CD4-positive, alpha-beta T cell treated with Interleukin-1 beta for 1 hour (primary cell): Measurements from ENCODE around the gene CMBL.
"Not testable (repeated sequence)": the region's sequence is repeated elsewhere in the genome, so short reads cannot be mapped to it uniquely, and the experiment has no call there.

Experiments
- DNase-seq, 2 donors: peaks; one replicate each; pipeline ENCODE4 v3.0.0-alpha.2; 2020 to 2022

Gene CMBL

DNA sequence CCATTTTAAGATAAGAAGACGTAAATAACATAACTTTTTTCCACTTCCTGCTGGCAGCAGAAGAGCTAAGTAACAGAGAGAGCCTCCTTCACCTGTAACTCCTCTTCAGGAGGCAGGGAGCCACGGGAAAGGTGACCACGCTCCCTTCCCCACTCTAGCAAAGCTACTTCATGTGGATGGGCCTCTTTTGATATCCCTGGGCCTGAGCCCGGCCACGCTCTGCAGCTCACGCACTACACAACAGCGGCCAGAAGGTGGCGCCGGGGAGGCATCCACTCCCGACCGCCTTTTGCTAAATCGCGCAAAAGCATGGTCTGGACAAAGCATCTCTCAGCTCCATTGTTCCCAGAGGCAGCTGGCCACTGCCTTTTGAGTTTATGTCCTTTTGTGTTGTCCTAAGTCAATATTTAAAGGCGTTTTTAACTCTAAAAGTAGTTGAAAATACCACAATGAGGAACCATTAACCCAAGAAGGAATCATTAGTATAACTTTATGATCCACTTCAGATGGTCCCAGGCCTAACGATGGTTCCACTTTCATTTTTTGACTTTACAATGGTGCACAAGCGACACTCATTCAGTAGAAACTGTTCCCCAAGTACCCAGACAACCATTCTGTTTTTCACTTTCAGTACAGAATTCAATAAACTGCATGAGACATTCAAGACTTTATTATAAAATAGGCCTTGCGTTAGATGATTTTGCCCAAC lies 23.6 kb downstream of the CMBL start:
- DNase-seq, result peak; percentile 71 to 76

DNA sequence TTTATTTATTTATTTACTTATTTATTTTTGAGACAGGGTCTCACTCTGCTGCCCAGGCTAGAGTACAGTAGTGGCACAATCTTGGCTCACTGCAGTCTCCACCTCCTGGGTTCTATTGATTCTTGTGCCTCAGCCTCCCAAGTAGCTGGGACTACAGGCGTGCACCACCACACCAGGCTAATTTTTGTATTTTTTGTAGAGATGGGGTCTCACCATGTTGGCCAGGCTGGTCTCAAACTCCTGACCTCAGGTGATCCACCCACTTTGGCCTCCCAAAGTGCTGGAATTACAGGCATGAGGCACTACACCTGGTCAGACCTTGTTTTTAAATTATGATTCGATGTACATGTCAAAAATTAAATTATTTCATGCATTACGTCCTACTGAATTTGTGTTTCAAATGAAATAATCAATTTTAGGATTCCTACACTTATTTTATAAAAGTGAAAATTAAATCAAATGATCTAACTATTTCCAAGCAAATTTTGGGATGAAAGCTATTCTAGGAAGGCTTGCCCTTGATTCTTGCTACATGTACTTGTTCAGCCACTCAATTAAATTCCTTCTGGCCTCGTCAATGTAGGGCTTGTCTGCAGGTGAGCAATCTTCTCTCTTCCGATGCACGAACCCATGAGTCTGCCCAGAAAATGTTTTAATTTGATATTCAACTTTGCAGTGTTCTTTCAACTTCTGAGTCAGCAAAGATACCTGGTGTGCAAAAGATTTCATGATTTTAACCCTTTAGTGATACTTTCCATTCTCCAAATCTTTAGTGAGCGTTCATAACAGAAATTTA lies 27.6 kb downstream of the CMBL start:
- DNase-seq, result no peak

DNA sequence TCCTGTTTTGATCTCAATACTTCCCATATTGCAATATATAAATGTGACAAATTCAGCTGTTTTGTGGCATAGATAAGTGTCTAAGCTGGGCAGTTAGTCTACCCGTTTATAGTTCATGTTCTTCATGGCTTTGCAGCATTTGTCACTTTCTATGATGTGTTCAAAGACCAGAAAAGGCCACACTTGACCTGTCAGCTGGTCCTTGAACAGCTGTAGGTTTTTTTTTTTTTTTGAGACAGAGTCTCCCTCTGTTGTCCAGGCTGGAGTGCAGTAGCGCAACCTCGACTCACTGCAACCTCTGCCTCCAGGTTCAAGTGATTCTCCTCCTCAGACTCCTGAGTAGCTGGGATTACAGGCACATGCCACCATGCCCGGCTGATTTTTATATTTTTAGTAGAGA lies 28.4 kb downstream of the CMBL start:
- DNase-seq, result no peak

DNA sequence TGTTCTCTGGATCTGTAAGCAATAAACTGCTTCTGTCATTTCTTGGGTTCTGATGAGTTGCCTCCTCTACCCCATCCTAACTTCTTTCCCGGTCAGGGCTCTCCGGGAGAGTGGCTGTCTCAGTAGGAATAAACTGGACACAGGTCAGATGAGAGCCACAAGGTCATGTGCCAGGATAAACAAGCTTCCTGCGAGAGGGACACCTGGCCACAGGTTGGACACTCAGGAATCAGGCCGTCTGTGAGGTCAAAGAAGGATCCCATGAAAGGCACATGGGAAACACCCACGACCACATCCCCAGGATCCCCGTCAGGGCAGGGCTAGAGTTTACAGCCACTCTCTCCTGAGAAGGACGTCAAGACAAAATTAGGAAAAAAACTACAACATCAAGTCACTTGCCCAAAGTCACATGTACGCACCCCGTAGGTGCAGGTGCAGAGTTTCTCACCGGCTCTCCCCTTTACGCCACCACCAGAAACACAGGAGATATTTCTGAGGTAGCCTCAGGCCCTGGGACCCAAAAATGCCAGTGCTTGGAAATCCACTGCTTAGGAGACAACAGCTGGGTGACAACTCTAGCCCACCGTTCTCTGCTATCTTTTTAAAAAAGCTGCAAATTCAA lies 28.9 kb downstream of the CMBL start:
- no peak for DNase-seq

DNA sequence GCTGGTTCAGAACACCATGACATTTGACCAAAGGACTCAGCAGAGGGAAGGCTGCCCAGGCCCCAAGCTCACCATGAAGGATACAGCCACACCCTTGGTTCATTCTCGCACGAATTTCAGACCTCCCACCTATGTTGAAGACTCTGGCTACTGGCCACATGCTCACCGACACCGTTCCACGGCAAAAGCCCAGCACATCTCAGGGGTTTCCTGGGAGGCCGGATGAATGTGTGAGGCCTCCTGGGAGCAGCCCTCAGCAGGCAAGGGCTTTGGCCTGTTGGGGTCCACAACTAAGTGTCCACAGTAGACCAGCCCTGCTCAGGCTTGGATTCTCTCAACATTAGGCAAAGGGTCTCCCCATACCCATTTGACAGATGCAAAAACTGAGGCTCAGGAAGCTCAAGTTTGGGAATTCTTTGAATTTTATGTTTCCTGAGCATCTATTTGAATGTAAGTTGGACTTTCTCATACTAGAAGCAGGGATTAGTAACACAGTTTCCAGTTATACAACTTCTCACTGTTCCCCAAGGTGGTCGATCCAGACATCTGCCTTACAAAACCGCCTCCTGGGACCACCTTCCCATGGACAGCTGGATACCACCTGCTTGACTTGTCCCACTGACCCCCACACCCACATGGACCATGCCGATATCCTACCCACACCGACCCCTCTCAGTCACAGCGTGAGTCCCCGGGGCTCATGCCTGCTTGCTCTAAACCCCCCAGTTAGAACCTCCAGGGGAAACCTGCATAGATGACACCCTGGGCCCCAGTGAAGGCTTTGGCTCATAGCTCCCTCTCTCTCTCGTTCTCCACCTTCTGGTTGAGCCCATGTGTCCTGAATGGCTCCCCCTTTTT lies 29.7 kb downstream of the CMBL start:
- no peak for DNase-seq

DNA sequence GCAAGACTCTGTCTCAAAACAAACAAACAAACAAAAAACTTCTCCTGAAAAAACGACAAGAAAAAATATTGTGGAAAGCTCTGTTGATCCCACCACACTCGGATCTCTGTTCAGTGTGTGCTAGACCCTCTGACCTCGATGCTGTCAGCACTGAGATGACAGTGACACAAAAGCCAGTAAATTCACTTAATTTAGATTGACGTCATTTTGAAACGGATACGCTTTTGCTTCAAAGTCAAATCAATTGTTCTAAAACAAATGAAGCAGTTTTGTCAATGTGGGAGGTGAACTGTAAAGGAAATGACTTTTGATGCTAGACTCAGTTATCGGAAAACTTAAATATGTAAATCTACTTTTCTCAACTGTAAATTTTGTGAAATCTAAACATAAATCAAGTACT lies 31.0 kb downstream of the CMBL start:
- no peak for DNase-seq

DNA sequence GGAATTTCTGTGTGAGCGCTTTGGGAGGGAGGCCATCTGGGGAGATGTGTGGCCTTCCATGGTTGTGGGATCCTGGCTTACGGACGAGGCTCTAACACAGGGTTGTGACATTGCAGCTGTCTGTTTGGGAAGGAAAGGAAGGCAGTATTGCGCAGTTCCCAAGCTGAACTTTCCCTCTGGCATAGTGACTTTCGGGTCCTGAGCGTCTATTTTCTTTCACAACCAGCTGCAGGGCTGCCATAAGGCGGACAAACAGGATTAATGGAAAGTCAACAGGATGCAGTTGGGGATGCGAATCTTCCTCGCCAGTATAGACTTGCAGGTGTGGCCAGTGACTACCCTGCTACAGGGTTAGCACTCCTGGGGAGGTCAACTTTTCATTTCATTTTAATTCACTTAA lies 31.7 kb downstream of the CMBL start:
- no peak for DNase-seq

DNA sequence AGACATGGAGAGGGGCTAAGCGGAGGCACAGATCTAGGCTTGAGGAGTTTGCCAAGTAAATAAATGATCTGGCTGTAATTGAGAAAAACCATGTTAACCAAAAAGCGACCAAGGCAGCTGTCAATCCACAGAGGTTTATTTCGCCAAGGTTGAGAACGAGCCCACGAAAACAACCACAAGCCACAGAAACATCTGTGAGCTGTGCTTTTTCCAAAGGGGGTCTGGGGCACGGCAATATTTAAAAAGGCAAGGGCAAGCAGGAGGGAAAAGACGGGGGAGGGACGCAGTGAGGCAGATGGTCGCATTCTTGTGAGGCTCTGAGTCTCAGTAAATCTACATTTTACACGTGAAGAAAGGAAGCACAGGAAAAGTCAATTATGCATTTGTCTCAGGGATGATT lies 32.2 kb downstream of the CMBL start:
- DNase-seq, result no peak

DNA sequence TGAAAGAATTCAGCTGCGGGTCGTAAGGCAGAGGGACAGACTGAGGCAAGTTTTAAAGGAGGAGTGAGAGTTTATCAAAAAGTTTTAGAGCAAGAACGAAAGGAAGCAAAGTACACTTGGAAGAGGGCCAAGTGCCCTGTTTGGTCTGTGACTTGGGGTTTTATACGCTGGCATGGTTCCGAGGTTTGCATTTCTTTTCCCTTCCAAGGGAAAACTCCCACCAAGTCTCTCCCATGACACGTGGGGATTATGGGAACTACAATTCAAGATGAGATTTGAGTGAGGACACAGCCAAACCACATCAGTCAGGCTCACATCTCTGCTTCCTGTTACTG lies 34.9 kb downstream of the CMBL start:
- DNase-seq, result not testable (repeated sequence)

DNA sequence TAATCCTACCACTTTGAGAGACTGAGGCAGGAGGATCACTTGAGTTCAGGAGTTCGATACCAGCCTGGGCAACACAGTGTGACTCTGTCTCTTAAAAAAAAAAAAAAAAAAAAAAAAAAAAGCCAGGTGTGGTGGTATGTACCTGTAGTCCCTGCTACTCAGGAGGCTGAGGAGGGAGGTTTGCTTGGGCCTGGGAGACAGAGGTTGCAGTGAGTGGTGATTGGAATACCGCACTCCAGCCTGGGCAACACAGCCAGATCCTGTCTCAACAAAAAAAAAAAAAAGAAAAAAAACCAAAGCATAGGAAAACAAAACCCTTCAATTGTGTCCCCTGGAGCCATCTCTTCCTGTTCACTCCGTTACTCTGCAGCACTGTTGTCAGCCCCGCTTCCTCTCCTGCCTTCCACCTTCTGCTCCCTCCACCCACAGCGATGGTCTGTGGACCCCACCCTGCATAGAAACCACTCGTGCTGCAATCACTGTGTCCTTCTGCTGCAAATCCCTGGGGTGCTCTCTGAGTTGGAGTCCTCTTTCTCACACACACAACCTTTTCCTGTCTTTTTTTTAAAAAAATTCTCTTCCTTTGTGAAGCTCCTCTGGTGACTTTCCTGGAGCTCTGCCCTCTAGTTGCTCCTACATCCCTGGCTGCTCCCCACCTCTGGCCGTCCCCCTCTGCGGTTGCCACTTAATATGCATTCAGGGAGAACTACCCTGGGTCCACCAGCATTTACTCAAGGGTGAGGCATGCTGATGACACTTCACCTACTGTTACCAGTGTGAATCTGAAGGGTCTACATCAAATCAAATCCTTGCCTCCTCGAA lies 35.4 kb downstream of the CMBL start:
- no peak for DNase-seq

DNA sequence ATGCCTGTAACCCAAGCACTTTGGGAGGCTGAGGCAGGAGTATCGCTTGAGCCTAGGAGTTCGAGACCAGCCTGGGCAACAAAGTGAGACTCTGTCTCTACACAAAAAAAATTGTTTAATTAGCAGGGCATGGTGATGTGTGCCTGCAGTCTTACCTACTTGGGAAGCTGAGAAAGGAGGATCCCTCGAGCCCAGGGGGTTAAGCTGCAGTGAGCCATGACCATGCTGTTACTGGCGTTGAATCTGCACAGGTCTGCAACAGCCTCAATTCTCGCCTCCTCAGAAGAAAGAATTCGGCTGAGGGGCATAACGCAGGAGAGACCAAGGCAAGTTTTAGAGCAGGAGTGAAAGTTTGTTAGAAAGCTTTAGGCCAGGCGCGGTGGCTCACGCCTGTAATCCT lies 39.6 kb downstream of the CMBL start:
- no peak for DNase-seq

DNA sequence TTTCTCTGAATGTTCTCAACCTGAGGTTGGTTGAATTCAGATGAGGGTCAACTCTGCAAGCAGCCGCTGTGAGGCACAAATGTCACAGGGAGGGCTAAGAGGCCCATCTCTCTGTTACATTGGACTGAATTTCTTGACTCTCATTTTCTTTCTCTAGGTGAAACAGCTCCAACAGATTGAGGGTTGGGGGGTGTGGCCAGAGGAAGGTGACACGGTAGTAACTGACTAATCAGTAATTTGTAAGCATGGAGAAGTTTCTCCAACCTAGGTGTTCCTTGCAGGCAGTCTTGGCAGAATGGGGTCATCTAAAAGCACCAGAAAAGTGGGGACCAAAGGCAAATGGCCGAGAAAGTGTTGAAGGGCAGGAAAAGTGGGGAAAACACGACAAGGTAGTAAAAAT lies 40.9 kb downstream of the CMBL start:
- no peak for DNase-seq

DNA sequence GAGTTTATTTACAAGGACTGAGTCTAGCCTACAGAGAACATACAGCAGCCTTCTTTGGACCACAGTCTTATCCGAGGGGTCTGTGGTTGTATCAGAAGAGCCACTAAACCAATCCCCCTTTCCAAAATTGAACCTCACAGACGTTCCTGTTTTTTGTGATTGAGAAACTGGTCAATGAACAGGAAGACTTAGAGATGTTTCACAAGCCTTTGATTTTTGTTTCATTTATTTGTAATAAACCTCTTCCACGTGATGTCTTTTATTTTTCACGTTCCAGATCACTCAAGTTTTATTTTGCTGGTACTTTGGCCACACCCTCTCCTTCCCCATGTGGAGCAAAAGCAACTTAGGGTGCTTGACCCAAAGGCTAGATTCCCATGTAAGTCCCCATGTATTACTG lies 41.6 kb downstream of the CMBL start:
- no peak for DNase-seq

DNA sequence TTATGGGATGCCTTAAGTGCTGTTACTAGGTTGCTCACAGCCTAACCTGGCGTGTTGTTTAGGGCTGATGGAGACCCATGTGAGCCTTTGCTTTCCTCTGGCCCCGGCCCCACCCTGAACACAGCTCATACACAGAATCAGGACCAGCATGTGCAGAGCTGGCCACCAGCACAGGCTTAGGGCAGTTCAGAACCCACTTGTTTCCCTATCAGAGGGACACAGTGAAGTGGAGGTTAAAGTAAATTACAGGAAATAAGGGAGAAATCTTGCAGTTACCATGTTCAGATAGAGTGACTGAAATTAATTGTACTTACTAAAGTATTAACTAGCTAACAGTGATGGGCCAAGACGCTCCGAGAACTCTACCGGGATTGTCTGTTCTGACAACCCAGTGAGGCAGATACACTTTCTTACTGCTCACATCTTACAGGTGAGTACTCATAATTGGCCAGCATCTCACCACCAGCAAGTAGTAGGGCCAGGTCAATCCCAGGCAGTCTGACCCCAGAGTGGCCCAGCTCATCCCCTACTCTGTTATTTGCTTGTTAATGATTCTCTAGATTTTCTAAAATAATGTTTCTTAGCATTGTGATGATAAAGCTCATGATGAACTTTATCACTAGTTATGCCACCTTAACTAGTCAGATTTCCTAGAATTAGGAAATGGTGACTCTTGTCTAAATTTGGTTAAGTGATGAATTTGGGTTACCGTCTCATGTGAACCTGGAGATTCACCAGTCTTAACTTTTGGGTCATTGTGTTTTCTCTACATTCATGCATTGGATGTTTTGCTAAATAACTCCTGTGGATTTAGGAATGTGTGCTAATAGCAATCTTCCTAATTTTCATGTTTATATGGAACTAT lies 42.2 kb downstream of the CMBL start:
- no peak for DNase-seq

DNA sequence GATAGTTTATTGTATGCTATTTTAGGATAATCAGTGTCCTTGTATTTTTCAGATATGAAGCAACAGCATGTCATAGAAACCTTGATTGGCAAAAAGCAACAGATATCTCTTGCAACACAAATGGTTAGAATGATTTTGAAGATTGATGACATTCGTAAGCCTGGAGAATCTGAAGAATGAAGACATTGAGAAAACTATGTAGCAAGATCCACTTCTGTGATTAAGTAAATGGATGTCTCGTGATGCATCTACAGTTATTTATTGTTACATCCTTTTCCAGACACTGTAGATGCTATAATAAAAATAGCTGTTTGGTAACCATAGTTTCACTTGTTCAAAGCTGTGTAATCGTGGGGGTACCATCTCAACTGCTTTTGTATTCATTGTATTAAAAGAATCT lies 43.1 kb downstream of the CMBL start:
- no peak for DNase-seq

DNA sequence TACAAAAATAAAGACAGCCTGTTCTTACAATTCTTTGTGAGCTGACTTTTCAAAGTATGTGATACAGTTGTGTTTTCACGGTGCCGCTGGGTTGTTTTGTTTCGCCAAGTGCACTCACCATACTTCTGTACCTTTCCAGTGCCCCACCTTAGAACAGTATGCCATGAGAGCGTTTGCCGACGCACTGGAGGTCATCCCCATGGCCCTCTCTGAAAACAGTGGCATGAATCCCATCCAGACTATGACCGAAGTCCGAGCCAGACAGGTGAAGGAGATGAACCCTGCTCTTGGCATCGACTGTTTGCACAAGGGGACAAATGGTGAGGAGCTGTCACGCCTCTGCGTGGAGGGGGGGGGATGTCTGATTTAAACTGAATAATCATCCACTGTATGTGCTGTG lies 44.7 kb downstream of the CMBL start:
- DNase-seq, result no peak

DNA sequence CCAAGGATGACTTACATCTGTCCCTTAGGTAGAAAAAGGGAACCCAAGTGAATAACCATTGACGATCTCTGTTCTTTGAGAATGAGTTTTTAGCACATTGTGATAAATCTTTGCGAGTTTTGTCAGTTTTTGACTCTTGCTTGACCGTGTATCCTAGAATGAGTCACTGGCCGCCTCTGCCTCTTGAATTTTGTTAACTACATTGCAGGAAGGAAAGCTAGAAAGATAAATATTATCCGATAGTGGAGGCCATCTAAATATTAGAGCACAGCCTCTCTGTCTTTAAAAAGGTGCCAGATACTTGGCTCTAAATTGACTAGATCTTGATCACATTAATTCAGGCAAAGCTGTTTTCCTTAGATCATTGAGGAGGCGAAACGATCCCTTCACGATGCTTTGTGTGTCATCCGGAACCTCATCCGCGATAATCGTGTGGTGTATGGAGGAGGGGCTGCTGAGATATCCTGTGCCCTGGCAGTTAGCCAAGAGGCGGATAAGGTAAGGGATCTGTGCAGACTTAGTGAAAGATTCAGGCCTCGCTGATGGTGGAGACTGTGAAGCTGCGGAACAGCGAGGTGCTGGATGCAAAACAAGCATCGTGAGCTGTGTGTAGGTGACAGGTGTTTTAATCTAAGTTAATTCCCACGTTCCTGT lies 45.5 kb downstream of the CMBL start:
- no peak for DNase-seq

DNA sequence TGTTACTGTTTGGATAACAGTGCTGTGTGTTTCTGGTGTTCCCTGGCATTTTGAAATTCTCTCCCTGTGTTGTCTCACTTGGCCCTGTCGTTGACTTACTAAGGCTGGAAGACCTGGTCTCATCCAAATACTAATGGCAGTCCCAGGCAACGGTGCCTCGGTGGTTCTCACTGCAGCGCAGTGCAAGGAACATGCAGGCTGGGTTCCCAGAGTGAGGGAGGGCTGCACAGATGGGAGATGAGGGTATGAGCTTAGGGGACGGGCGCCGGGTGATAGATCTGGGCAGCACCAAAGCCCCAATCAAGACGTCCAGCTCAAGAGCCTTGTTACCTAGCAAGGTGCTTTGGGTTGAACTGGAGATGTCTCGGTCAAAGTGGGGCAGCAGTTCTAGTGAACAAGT lies 46.6 kb downstream of the CMBL start:
- DNase-seq, result no peak

DNA sequence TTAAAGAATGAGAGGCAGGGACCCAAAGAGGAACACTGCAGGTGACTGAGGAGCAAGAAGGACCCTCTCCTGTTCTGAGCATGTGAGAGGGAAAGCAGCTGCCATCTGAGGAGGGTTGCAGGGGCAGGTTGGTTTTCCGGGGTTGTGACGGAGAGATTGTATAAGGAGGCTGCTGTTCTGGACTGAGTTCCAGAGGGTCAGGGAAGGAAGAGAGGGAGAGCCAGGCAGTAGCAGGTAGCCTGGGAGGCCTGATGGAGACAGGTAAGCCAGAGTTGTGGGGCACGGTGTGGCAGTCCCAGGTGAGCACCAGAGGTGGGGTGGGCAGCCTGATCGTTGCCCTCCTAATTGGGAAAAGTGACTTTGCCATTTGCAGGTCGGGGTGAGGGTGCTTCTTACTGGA lies 47.8 kb downstream of the CMBL start:
- DNase-seq, result no peak

DNA sequence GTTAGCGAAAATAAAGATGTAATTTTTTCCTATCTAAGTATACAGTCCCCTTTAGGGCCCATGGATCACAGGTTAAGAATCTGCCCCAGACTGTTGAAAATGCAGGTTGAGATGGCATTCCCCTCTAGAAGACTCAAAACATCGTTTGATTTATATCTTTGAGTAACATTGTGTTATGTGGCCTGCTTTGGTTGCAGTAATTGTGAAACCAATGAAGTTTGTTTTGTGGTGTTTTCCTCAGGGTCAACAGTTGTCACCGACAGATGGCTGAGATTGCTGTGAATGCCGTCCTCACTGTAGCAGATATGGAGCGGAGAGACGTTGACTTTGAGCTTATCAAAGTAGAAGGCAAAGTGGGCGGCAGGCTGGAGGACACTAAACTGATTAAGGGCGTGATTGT lies 49.8 kb downstream of the CMBL start:
- no peak for DNase-seq

DNA sequence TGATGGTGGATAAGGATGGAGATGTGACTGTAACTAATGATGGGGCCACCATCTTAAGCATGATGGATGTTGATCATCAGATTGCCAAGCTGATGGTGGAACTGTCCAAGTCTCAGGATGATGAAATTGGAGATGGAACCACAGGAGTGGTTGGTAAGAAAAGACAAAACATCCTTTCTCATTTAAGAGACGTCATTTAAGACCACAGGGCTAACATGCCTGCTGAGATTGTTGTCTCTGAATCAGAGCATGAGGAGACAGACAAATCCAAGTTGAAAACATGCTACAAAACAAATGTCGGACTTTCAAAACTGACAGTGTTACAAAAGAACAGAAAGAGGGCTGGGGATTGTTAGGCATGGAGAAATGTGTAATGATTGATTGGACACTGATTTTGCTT lies 53.0 kb downstream of the CMBL start:
- no peak for DNase-seq
